A549 treated with AZD9567 at 1 μM for 4 hours (cell line): Measurements from ENCODE around the gene TRIM34. TPM values are rescaled to one million over a fixed set of nuclear protein-coding genes. Genes with fewer than 3 reads are reported as not detected.

Source experiments
- total RNA-seq: library from RNA; stranded (reverse); fragments of 200-300 nt; extraction: Qiagen RNA extraction; gene quantifications from 5 replicates; pipeline ENCODE4 v1.2.3, GENCODE V29; 2022; ENCODE audit not compliant: insufficient read depth

Gene TRIM34, protein sequence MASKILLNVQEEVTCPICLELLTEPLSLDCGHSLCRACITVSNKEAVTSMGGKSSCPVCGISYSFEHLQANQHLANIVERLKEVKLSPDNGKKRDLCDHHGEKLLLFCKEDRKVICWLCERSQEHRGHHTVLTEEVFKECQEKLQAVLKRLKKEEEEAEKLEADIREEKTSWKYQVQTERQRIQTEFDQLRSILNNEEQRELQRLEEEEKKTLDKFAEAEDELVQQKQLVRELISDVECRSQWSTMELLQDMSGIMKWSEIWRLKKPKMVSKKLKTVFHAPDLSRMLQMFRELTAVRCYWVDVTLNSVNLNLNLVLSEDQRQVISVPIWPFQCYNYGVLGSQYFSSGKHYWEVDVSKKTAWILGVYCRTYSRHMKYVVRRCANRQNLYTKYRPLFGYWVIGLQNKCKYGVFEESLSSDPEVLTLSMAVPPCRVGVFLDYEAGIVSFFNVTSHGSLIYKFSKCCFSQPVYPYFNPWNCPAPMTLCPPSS
- 2.6 to 3.4 TPM (median 2.8 TPM) in 5 replicates for total RNA-seq

DNA sequence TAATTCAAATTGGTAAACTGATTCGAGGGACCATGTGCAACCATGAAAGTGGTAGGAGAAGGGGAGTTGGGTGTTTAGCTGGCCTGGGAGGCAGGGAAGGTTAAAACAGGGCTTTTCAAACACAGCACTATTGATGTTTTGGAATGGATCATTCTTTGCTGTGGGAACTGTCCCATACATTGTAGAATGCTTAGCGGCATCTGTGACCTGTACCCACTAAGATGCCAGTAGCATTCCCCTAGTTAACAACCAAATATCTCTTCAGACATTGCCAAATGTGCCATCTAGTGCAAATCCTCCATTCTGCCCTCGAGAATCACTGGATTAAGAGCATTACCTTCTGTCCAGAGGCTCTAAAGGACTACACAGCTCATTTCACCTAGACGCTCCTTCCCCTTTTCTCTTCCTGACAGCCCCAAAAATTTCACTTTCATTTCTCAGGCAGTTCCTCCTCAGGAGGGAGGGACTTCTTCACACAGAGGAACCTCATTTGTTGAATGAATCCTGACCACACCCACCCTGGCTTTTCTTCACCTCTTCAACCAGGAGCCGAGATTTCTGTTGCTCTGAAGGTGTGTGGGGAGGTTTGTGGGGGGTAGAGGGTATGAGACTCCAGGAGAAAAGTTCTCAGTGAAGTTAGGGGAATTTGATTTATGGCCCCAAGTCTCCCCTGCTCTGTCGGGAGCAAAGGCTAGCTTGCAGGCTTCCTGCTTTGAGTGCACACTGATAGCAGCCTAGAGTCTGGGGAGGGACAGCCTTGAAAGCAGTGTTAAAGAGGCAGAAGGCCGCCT is at the start of gene TRIM34:
Gene TRIM34, plus strand, starts transcription at position 513 of the 791 bp plus-strand sequence. CDS start 7,331 bp downstream, outside the sequence.

DNA sequence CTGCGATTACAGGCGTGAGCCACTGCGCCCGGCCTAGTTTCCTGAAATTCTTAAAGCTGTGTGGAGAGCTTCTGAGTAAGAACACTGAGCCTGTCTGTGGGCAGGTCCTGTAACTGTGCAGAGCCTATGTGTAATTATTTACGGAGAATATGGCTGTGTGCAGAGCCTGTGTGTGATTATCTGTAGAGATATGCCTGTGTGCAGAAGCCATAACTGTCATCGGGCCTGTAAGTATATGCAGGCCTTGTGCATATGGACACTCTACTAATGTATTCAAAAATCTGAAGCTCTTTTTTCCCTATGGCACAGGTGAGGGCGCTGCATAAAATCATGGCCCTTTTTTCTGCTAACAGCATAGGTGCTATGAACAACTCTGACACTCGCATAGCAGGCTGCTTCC is 44.2 kb upstream of the TRIM34 start, which contains the start of gene OR52B6:
Gene OR52B6, plus strand, starts transcription at position 301 of the 400 bp plus-strand sequence. Its CDS starts 0 bp downstream, at position 301.

DNA sequence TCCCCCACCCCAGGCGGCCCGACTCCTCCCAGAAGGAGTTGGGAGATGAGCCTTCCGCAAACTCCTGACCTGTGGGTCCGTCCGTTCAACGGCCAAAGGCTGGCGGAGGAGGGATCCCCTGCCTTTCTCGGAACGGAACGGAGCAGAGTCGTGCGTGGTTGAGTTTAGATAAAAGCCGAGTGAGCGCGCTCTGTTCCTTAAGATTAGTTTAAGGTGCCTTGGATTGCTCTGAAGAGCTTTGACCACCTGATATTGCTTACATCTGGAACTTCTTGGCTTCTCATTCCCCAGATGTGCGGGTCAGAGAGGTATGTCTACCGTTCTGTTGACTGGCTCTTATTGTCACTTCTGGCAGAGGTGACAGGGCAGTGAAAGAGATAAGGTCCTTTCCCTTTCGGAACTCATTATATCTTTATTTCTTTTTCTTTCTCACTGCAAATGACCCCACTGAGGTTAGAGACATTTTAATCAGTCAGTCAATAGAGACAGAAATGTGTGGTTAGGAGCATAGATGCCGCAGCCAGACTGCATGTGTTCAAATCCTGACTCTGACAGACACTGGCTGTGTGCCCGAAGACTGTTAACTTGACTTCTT is 28.1 kb upstream of the TRIM34 start, which contains the start of gene TRIM6:
Gene TRIM6, plus strand, starts transcription at position 31 of the 595 bp plus-strand sequence. Its CDS starts 261 bp downstream, at position 292.

DNA sequence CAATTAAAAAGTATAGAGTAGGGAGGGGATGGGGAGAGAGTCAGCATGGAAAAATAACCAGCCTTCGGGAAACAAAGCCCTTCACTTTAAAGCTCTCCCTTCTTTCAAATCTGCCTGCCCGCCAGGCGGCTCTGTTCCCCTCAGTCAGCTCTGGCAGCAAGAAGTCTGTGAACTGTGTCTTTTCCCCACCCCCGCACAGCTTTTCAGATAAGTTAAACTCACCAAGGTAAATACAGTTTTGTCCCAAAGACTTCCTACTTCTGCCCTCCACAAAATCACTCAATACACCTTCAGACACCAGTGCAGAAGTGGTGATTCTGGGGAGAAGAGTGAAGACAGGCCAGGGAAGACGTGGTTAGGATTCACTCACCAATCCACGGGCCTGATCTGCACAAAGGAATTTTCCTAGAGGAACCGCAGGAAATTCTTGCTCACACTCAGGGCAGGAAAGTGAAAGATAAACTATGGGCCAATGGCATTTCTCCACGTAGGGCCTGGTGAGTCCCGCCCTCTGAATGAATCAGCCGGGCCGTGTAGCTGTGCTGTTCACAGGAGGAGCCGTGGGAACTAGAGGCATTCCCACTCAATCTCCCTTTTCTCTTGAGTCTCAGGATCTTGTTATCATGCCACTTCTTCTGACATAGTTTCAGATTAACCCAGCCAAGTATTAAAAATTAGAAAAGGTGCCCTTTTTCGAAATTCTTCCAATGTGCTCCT is 60.0 kb downstream of the TRIM34 start, which contains the start of gene TRIM5:
Gene TRIM5, minus strand, starts transcription at position 429 of the 717 bp plus-strand sequence. CDS start 4,897 bp downstream, outside the sequence.

DNA sequence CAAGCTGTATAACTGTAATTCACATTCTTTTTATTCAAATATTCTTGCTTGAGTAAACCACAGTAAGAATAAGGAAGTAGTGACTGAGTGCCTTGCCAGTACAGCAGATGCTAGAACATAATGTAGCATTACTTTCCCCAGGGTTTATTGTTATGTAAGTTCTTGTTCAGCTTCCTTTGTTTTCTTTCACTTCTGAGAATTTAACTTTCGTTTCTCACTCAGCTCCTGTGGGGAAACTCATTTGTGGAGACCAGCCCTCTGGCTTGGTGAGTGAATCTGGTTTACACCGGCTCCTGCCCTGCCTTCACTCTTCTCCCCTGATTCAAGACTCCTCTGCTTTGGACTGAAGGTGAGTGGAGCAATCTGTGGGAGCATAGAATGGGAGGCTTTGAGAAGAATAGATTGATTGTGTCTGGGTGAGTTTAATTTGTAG is 64.8 kb downstream of the TRIM34 start, which contains the start of gene TRIM22:
Gene TRIM22, plus strand, starts transcription at position 240 of the 433 bp plus-strand sequence. CDS start 6,443 bp downstream, outside the sequence.

Other genes with a start within 250 kb of the TRIM34 start
- gene OR51M1, start 241.2 kb upstream of the TRIM34 start, total RNA-seq: not detected in 5 replicates
- gene OR51Q1, start 202.9 kb upstream of the TRIM34 start, total RNA-seq: not detected in 5 replicates
- gene OR51I1, start 183.5 kb upstream of the TRIM34 start, total RNA-seq: not detected in 5 replicates
- gene OR51I2, start 175.7 kb upstream of the TRIM34 start, total RNA-seq: not detected in 5 replicates
- not detected in 5 replicates for gene OR52D1, start 136.3 kb upstream of the TRIM34 start, total RNA-seq
- not detected in 5 replicates for gene UBQLN3, start 115.0 kb upstream of the TRIM34 start, total RNA-seq
- gene UBQLNL, start 108.3 kb upstream of the TRIM34 start, total RNA-seq: 0.03 to 0.05 TPM in 2 of 5 replicates, not detected in the others
- not detected in 5 replicates for gene OR52H1, start 76.5 kb upstream of the TRIM34 start, total RNA-seq
- not detected in 5 replicates for gene OR52B6, start 44.1 kb upstream of the TRIM34 start, total RNA-seq
- gene TRIM6, start 28.4 kb upstream of the TRIM34 start, total RNA-seq: 7.6 to 11.2 TPM (median 8.1 TPM) in 5 replicates
- gene TRIM5, start 60.1 kb downstream of the TRIM34 start, total RNA-seq: 10.0 to 15.7 TPM (median 11.0 TPM) in 5 replicates
- gene TRIM22, start 64.8 kb downstream of the TRIM34 start, total RNA-seq: 0.59 to 1.4 TPM (median 0.83 TPM) in 4 of 5 replicates, not detected in the other
- gene OR56B1, start 111.4 kb downstream of the TRIM34 start, total RNA-seq: not detected in 5 replicates
- gene OR52N4, start 129.2 kb downstream of the TRIM34 start, total RNA-seq: not detected in 5 replicates
- not detected in 5 replicates for gene OR52N5, start 158.4 kb downstream of the TRIM34 start, total RNA-seq
- not detected in 5 replicates for gene OR52N1, start 166.3 kb downstream of the TRIM34 start, total RNA-seq
- not detected in 5 replicates for gene OR52N2, start 183.9 kb downstream of the TRIM34 start, total RNA-seq
- not detected in 5 replicates for gene OR52E6, start 216.9 kb downstream of the TRIM34 start, total RNA-seq
- gene OR52E8, start 232.7 kb downstream of the TRIM34 start, total RNA-seq: not detected in 5 replicates